ENCODE measurements around the gene SRGAP2B.
"Not testable (repeated sequence)": the region's sequence is repeated elsewhere in the genome, so short reads cannot be mapped to it uniquely, and the experiment has no call there.

Gene SRGAP2B

DNA sequence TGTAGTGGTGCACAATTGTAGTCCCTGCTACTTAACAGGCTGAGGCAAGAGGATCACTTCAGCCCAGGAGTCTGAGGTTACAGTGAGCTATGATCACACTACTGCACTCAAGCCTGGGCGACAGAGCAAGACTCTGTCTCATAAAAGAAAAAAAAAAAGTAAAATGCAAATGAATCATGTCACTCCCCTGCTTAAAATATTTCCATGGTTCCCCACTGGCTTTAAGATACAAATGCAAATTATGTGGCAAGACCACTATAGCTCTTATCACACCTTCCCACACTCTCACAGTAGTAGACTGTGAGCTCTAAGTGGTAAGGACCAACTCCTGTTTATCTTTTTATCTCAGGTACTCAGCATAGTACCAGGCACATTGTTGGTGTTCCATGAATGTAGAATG, 53.6 kb downstream of the SRGAP2B start:
- not testable (repeated sequence) for DNase-seq

DNA sequence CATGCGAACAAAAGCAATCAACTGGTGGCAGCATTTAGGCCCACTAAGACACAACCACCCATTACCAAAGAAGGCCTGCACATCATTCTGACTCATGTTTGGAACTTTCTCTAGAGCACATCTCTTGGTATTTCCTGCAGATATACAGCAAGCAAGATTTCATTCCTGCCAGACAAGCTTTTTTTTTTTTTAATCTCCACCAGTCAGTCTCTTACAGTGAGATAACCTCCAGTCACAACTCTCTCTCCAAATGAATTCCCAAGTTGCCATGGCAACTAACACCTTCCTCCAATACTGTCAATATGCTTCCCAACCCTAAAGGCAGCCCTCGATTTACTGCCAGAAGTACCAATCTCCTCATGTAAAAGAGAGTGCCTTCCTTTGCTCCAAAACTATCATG, 59.1 kb downstream of the SRGAP2B start:
- not testable (repeated sequence) for DNase-seq

DNA sequence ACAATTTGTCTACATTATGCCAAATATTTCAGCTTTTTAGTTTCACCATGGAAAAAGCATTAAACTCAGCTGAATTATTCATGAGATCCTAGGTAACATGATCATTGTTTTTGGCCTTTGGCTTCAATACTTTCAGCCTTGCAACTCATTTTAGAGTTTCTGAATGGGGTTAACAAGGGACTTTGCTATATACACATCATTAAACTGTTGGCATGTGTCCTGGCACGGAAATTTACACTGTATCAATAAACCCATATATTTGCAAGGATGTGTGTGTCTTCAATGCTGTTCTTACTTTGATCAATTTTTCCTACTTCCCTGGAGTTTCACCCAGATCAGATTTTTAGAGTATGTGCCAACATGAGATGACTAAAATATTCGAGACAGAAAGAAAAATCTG, 61.6 kb downstream of the SRGAP2B start:
- not testable (repeated sequence) for DNase-seq

DNA sequence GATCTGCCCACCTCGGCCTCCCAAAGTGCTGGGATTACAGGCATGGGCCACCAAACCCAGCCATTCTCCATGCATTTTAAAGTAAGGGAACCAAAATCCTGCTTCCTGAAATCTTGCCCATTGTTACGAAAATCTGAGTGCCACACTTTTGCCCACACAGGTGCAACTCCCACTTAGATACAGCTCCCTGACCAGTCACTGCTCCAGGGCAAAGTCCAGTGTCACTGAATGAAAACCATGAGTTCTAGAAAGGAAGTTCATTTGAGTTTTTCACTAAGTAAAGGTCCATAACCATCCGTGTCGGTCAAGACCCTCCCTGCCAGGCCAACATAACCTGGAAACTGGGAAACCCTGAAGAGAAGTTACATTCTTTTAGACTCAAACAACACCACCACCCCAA, 67.9 kb downstream of the SRGAP2B start:
- DNase-seq, result not testable (repeated sequence)

GRCh38 chr1:145025286-145025685, 69.8 kb downstream of the SRGAP2B start:
- not testable (repeated sequence) for DNase-seq

DNA sequence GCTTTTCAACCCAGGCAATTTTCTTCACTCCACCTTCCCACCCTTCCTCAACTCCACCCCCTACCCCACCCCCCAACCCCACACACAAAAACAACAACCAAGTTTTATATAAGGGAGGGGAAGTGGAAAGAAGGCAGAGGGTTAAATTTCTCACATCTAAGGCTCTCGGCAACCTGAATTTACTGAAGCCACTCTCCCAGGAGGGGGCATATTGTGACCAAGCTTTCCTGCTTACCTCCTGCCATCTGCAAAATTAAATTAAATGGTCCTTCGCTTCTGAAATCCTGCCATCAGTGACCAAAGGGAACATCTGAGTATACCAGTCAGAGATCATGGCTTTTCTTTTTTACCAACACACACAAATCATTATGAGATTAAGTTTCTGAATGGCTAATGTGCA, 72.9 kb downstream of the SRGAP2B start:
- not testable (repeated sequence) for DNase-seq

DNA sequence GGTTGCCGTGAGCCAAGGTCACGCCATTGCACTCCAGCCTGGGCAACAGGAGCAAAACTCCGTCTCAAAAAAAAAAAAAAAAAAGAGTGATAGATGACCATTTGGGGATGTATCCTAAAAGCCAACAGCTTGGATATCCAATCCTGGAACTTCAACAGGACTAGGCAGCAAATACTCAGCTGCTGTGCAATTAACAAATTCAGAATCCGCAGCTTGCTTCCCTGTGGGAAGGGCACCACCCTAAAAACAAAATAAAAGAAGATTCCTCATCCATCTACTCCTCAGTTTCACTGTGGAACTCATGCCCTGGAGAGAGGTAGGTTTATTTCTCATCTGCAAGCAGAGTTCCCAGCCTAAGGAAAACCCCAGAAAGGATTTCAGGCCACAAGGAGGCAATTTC, 73.4 kb downstream of the SRGAP2B start:
- DNase-seq, result not testable (repeated sequence)

- not testable (repeated sequence) for DNase-seq
These were observed 75.4 kb downstream of the SRGAP2B start for GRCh38 chr1:145019709-145020108.

- DNase-seq, result not testable (repeated sequence)
These were observed 77.4 kb downstream of the SRGAP2B start for GRCh38 chr1:145017725-145018124.

- DNase-seq, result not testable (repeated sequence)
These were observed 78.7 kb downstream of the SRGAP2B start for GRCh38 chr1:145016492-145016862.

DNA sequence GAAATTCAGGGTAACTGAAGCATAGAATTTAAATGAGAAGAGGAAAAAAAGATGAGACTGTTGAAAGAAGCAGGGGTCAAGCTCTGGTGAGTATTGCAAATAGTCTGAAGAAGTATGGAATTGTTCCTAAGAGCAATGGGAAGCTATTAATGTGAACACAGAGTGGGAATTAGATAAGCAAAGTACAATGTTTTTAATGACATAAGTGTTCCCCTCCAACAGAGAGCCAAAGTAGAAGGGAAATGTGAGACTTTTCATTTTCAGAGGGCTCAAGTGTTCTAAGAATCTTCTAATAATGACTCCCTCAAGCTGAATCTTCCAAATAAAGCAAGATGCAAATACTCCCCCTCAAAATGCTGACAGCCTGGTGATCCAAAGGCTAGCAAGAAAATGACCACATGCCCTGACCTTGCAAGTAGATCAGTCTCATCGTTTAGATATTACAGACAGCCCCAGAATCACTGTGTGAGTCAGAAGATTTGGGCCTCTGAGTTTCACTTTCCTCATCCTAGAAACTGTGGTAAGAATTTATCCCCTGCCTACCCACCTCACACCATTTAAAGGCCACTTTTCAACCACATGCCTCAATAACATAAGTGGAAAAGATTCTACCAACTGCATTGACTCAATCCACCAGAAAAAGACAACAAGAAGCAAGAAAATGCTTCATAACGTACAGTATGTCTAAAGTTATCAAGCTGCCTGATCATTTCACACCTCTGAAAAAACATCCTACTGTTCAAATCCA, 79.2 kb downstream of the SRGAP2B start:
- DNase-seq, result not testable (repeated sequence)

- DNase-seq, result not testable (repeated sequence)
These were observed 81.8 kb downstream of the SRGAP2B start for GRCh38 chr1:145013353-145013752.

DNA sequence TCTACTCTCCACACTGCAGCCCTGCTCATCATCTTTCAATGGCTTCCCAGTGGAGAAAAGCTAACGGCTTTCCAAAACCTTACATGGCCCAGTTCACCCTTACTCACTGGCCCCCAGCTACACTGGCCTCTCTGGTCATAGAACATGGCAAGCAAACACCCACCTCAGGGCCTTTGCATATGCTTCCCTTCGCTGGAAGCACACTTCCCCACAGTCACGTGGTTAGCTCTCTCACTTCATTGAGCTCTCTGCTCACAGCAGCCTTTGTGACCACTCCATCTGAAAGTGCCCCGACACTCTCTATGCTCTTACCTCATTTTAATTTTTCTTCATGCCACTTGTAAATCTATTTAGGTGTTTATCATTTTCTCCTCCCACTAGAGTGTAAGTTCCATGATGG, 83.3 kb downstream of the SRGAP2B start:
- DNase-seq, result not testable (repeated sequence)

DNA sequence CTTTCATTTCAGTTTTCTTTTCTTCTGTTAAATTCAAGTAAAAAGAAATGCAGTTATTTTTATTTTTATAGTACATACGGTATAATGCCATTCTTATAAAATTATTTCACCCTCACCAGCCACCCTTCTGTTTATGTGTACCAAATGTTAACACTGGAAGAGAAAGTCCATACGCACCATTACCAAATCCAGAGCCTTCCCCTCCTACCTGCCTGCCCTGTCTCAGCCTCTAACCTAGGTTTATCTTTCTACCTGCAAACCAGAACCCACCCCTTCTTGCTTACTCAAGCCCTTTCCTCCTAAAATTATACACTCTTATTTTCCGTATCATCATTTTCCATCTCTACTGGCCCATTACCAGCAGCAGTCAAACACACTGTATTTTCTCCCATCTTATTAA, 84.5 kb downstream of the SRGAP2B start:
- not testable (repeated sequence) for DNase-seq

DNA sequence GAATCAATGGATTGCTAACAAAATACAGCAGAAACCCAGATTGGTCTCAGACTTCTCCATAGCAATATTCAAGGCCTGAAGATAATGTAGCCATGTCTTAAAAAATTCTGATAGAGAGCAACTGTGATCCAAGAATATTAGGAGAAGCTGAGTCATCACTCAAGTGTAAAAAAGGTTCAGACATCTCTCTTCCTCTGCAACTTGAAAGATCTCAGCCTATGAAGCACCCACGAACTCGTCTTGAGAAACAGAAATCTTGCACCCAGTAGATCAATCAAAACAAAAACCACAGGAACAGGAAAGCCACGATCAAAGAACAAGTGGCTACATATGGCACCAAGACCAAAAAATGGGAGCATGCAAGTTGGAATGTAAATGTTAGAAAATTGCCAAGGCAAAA, 85.2 kb downstream of the SRGAP2B start:
- not testable (repeated sequence) for DNase-seq

DNA sequence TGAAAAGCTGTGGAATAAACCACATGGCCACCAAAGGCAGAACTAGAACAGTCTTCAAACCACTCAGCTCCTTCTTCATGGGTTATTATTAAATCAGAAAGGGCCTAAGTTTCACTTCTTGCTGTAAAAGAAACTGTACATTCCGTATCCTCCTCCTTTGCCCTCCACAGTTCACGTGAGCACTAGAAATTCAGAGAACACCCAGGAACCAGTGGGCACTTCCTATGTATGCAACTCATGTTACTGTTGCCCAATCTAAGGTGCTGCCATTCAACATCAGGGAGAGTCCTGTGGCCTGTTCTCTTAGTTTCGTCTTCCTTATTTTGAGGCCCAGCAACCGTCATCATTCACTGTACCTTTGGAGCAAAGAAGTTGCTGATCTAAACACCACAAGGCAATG, 86.7 kb downstream of the SRGAP2B start:
- DNase-seq, result not testable (repeated sequence)

- DNase-seq, result not testable (repeated sequence)
These were observed 90.0 kb downstream of the SRGAP2B start for GRCh38 chr1:145005142-145005541.

GRCh38 chr1:145001381-145001780, 93.7 kb downstream of the SRGAP2B start:
- DNase-seq, result not testable (repeated sequence)

- DNase-seq, result not testable (repeated sequence)
These were observed 94.3 kb downstream of the SRGAP2B start for GRCh38 chr1:145000743-145001326.

DNA sequence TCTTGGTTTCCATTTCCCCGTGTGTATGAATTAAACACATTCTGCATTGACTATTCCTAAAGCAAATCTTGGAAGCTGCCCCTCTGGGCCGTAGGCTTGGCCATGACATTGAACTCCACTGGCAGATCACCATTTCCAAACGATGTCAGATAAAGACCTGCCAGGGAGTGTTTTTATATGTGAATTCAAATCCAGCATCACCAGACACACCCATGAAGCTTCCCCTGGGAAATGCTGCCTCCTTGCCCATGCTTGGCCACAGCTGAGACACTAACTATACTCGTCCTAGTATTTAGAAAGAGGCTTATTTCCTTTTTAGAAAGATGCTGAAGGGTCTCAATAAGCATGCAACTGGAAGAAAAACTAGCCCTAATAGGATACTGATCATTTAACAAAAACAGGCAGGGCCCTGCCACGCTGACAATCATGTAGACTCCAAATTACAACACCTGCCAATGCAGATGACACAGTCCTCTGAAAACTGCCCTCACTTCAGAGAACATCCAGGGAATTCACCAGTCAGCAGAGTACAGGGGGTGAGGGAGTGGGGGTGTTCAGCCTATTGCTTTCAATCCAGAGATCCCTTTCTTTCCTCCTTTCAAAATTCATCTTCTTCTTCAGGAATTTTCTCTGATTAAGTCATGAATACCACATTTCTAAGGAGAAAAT, 94.9 kb downstream of the SRGAP2B start:
- not testable (repeated sequence) for DNase-seq

- DNase-seq, result not testable (repeated sequence)
These were observed 96.2 kb downstream of the SRGAP2B start for GRCh38 chr1:144998981-144999273.

GRCh38 chr1:144998134-144998980, 96.8 kb downstream of the SRGAP2B start:
- not testable (repeated sequence) for DNase-seq

DNA sequence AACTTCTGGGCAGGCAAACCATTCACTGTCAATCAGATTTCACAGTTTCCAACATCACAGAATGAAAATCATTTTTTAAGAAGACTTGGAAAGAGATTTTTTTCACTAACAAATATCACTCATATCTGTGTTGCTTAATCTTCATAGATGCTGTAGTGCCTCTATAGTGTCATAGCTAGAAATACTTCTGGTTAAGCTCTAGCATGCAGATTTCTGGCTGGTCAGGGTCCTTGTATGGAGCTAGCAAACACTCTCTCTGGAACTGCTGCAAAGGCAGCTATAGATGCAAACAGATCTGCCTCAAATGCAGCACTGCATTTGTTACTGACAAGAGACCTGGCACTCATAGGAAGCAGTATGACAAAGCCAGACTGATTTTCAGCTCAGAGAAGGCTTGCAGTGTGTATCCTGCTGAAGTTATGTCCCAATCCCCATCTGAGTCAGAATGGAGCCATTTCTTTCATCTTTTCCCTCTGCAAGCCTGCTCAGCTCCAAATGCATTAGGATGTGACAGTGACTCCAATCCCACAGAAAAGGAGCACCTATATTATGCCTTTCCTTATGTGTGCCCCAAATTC, 99.2 kb downstream of the SRGAP2B start:
- DNase-seq, result not testable (repeated sequence)
